K562 (cell line): ENCODE results near the gene POGLUT2.

ENCODE experiments used
- RBBP5 ChIP-seq: fragments of 200-600 bp; sonication (generic); IDR thresholded peaks from 2 replicates; pipeline ENCODE4 v1.6.1; 2012; ENCODE audit warnings: borderline replicate concordance, mild to moderate bottlenecking, low read length, control low read depth, inconsistent platforms; ENCODE audit not compliant: insufficient read depth, poor library complexity, severe bottlenecking
- SREBF1 ChIP-seq: fragments of 150-350 bp; IDR thresholded peaks from 2 replicates; pipeline ENCODE4 v1.6.1; 2014; ENCODE audit warnings: antibody characterized with exemption, low read depth, low read length, borderline replicate concordance
- TF ChIP-seq, protein P1 (sequence below): fragments of 250-450 bp; sonication (Bioruptor Pico); IDR thresholded peaks from 2 replicates; pipeline ENCODE4 v1.4.0; 2020; ENCODE audit warnings: mild to moderate bottlenecking
- TF ChIP-seq, protein P2 (sequence below), 2 experiments: fragments of 450-650 bp; formaldehyde crosslinking in 1 of 2; IDR thresholded peaks; 2 replicates each; pipeline versions ENCODE4 v1.4.0 to v1.6.1; 2014 to 2020; ENCODE audit warnings: mild to moderate bottlenecking in 2 of 2, borderline replicate concordance in 1 of 2, low read depth in 1 of 2

DNA sequence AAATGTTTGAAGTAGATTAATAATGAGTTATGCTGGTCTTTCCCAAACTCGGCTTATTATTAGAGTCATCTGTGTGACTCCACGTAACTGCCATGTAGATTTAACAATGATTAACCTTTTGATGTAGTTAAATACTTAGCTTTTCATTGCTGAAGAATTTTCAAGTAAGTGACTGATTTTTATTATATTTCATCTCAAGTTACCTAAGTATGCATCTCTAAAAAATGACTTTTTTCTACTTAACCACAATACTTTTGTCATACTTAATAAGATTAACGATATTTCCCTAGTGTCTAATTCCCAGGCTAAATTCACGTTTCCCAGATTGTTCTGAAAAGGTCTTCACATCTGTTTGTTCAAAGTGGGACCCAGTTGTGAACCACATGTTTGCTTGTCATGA is 17.9 kb upstream of the POGLUT2 start:
- TF ChIP-seq, protein P1, sequence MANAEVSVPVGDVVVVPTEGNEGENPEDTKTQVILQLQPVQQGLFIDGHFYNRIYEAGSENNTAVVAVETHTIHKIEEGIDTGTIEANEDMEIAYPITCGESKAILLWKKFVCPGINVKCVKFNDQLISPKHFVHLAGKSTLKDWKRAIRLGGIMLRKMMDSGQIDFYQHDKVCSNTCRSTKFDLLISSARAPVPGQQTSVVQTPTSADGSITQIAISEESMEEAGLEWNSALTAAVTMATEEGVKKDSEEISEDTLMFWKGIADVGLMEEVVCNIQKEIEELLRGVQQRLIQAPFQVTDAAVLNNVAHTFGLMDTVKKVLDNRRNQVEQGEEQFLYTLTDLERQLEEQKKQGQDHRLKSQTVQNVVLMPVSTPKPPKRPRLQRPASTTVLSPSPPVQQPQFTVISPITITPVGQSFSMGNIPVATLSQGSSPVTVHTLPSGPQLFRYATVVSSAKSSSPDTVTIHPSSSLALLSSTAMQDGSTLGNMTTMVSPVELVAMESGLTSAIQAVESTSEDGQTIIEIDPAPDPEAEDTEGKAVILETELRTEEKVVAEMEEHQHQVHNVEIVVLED (CRISPR knock-in tag), result no peak
- no peak for TF ChIP-seq SREBF1
- no peak for TF ChIP-seq RBBP5
- TF ChIP-seq, protein P2, sequence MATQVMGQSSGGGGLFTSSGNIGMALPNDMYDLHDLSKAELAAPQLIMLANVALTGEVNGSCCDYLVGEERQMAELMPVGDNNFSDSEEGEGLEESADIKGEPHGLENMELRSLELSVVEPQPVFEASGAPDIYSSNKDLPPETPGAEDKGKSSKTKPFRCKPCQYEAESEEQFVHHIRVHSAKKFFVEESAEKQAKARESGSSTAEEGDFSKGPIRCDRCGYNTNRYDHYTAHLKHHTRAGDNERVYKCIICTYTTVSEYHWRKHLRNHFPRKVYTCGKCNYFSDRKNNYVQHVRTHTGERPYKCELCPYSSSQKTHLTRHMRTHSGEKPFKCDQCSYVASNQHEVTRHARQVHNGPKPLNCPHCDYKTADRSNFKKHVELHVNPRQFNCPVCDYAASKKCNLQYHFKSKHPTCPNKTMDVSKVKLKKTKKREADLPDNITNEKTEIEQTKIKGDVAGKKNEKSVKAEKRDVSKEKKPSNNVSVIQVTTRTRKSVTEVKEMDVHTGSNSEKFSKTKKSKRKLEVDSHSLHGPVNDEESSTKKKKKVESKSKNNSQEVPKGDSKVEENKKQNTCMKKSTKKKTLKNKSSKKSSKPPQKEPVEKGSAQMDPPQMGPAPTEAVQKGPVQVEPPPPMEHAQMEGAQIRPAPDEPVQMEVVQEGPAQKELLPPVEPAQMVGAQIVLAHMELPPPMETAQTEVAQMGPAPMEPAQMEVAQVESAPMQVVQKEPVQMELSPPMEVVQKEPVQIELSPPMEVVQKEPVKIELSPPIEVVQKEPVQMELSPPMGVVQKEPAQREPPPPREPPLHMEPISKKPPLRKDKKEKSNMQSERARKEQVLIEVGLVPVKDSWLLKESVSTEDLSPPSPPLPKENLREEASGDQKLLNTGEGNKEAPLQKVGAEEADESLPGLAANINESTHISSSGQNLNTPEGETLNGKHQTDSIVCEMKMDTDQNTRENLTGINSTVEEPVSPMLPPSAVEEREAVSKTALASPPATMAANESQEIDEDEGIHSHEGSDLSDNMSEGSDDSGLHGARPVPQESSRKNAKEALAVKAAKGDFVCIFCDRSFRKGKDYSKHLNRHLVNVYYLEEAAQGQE (IDR thresholded peaks at IDR 0.05; ENCODE audit: borderline replicate concordance), result no peak
- TF ChIP-seq, protein P2 (CRISPR knock-in tag; IDR thresholded peaks at IDR 0.05; ENCODE audit: low read depth), result no peak
